ENCODE data around the gene LMTK2. TPM values are rescaled to one million over a fixed set of nuclear protein-coding genes. Genes with fewer than 3 reads are reported as not detected.

Gene LMTK2
- total and polyA plus RNA-seq, 5 experiments from 2014 or later, result 1.8 to 27.9 (median 4.9) TPM

GRCh38 chr7:98170966-98171365 lies 64.3 kb downstream of the LMTK2 start:
- Mint-ChIP-seq H3K4me3 (no peak overlapping the region), H3K36me3 (peaks cover 0 to 54% (median 13%) of the 10 kb centered on the region in 3 donors), H3K27me3 (no peaks in the 10 kb centered on the region), H3K9me3 (no peaks in the 10 kb centered on the region), H3K4me1 (peaks cover 11 to 26% (median 15%) of the 10 kb centered on the region in 4 donors), H3K27ac (peak overlapping the region in 1 of 10 donors; percentile 78)
- no peak for ATAC-seq
- no peak for DNase-seq
- POLR2A ChIA-PET, result no interaction called here

DNA sequence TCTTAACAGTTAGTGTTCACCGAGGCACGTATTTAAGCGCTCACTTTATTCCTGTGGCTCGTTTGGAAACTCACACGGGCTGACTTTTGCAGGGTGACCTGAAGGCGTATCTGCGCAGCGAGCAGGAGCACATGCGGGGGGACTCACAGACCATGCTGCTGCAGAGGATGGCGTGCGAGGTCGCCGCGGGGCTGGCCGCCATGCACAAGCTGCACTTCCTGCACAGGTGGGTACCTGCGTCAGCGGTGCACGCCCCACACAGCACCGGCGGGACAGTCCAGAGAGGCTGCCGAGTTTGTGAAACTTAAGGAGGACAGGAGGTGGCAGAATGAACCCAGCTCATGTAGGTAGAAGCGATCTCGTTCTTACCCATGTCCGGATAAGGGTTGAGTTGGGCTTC lies 64.8 kb downstream of the LMTK2 start:
- Mint-ChIP-seq H3K4me1 (peaks cover 11 to 23% (median 13%) of the 10 kb centered on the region in 4 donors), H3K36me3 (peaks cover 0 to 58% (median 13%) of the 10 kb centered on the region in 3 donors), H3K27ac (no peak overlapping the region), H3K9me3 (no peaks in the 10 kb centered on the region), H3K27me3 (no peaks in the 10 kb centered on the region), H3K4me3 (no peak overlapping the region)
- POLR2A ChIA-PET, result no interaction called here
- DNase-seq, result no peak
- no peak for ATAC-seq

DNA sequence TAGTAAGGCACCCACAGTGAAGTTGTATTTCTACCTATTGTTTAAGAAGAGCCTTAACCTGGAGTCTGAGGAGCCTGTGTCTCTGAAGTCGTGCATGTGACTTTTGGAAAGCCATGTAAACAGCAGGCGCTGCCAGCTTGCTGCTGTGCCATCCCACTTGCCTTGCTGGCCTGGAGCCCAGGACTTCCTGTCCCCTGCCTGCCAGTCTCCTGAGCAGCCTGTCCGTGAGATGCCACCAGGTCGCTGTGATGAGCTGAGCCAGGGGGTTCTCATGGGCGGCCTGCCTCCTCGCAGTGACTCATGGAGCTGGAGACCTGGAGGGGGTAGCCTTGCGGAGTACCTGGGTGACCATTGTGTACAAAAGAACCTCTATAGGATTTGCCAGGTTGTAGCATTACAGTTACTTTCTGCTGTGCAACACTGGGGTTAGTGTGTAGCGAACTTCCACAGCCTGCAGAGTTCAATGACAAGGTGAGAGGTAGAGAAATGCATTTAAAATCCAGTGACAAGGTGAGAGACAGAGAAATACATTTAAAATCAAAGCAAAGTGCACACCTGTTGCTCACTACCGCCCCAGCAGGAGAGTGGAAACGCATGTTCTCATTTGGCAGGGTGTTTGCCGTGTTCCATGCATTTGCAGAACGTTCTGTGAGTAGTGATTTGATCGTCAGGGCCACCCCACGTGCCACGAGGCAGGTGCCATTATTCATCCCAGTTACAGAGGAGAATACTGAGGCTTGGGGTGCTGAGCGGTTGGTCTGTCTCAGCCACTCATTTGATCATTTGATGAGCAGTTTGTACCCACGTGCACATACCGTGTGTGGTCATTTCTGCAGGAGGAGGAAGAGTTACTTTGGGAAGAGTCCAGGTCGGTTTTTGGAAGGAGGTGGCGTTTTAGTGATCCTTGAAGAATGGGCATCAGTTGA lies 67.9 kb downstream of the LMTK2 start:
- POLR2A ChIA-PET, result no interaction called here
- DNase-seq, result no peak
- Mint-ChIP-seq H3K27me3 (no peaks in the 10 kb centered on the region), H3K9me3 (no peaks in the 10 kb centered on the region), H3K4me3 (no peak overlapping the region), H3K4me1 (peaks cover 0 to 4% (median 1%) of the 10 kb centered on the region in 4 donors), H3K36me3 (peaks cover 0 to 70% (median 13%) of the 10 kb centered on the region in 3 donors), H3K27ac (peak overlapping the region in 3 of 10 donors; percentile 18 to 70 (median 51))
- ATAC-seq, result no peak

DNA sequence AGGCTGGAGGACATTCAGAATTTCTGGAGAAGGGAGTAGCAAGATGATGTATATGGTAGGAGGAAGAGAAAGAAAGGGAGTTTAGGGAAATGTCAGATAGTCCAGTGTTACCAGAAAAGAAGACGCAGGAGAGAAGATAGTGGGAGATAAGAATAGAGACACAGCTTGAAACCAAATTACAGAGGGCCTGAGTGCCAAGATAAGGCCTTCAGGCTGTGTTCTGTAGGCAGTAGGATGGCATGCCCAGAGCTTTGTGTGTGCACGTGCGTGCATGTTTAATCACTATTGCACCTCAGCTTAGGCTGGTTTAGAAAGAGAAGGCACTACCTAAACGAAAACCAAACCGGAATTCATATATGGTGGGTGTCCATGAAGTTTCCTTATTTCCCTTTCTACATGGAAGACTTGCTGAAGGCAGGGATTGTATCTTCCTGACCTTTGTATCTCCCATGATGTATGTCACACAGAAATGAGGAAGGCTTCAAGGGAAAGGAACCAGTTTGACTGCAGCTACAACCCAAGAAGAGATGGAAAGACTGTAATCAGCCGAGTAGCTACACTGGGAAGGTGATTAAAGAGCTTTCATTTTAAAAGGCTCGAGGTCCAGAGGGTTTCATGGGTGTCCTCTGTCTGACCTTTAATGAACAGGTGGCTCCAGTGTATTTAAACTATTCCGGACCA lies 68.7 kb downstream of the LMTK2 start:
- POLR2A ChIA-PET, result no interaction called here
- ATAC-seq, result no peak
- peaks cover 0 to 4% (median 1%) of the 10 kb centered on the region in 4 donors for H3K4me1 Mint-ChIP-seq
- H3K27ac Mint-ChIP-seq, result peak overlapping the region in 2 of 10 donors; percentile 18 to 70
- no peak for DNase-seq
- H3K4me3 Mint-ChIP-seq, result no peak overlapping the region
- no peaks in the 10 kb centered on the region for H3K9me3 Mint-ChIP-seq
- peaks cover 0 to 64% (median 13%) of the 10 kb centered on the region in 3 donors for H3K36me3 Mint-ChIP-seq
- H3K27me3 Mint-ChIP-seq, result no peaks in the 10 kb centered on the region

DNA sequence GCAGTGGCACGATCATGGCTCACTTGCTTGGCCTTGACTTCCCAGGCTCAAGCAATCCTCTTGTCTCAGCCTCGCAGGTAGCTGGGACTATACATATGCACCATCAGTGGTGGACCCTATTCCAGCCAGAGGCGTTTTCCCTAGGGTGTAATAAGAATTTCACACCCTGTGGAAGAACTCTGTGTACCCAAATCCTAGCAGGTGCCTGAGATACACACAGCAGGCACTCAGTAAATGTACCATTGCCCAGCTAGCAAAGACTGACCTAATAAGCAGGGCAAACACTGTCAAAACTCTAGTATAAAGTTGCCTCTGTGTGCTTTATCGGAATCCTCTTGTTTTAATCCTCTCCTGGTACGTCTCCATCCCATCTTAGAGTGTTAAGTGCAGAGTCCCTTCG lies 70.9 kb downstream of the LMTK2 start:
- peaks cover 0 to 53% (median 8%) of the 10 kb centered on the region in 3 donors for H3K36me3 Mint-ChIP-seq
- H3K27ac Mint-ChIP-seq, result peak overlapping the region in 1 of 10 donors; percentile 34
- no peaks in the 10 kb centered on the region for H3K9me3 Mint-ChIP-seq
- no peaks in the 10 kb centered on the region for H3K27me3 Mint-ChIP-seq
- ATAC-seq (no peak), DNase-seq (no peak)
- POLR2A ChIA-PET, result no interaction called here
- peaks cover 0 to 6% (median 1%) of the 10 kb centered on the region in 4 donors for H3K4me1 Mint-ChIP-seq
- H3K4me3 Mint-ChIP-seq, result no peak overlapping the region

GRCh38 chr7:98178321-98178720 lies 71.7 kb downstream of the LMTK2 start:
- Mint-ChIP-seq H3K27ac (no peak overlapping the region), H3K27me3 (no peaks in the 10 kb centered on the region), H3K9me3 (no peaks in the 10 kb centered on the region), H3K4me3 (no peak overlapping the region), H3K4me1 (peaks cover 0 to 6% (median 0%) of the 10 kb centered on the region in 4 donors), H3K36me3 (peaks cover 0 to 50% (median 4%) of the 10 kb centered on the region in 3 donors)
- ATAC-seq, result no peak
- DNase-seq, result no peak
- POLR2A ChIA-PET, result no interaction called here

GRCh38 chr7:98178762-98179490 lies 72.3 kb downstream of the LMTK2 start:
- POLR2A ChIA-PET, result interaction anchor here (0.6 kb wide), 1 partner anchor 132 kb away, joined by 3 read pairs; no protein-coding TSS in a partner anchor
- H3K27me3 Mint-ChIP-seq, result no peaks in the 10 kb centered on the region
- ATAC-seq (no peak), DNase-seq (no peak)
- H3K9me3 Mint-ChIP-seq, result no peaks in the 10 kb centered on the region
- H3K36me3 Mint-ChIP-seq, result peaks cover 0 to 47% (median 4%) of the 10 kb centered on the region in 3 donors
- no peak overlapping the region for H3K4me3 Mint-ChIP-seq
- H3K27ac Mint-ChIP-seq, result peak overlapping the region in 1 of 10 donors; percentile 8
- H3K4me1 Mint-ChIP-seq, result peaks cover 0 to 6% (median 0%) of the 10 kb centered on the region in 4 donors

- peak overlapping the region in 1 of 10 donors; percentile 72 for H3K27ac Mint-ChIP-seq
- no peaks in the 10 kb centered on the region for H3K27me3 Mint-ChIP-seq
Observed at GRCh38 chr7:98180751-98181150, 74.1 kb downstream of the LMTK2 start.

DNA sequence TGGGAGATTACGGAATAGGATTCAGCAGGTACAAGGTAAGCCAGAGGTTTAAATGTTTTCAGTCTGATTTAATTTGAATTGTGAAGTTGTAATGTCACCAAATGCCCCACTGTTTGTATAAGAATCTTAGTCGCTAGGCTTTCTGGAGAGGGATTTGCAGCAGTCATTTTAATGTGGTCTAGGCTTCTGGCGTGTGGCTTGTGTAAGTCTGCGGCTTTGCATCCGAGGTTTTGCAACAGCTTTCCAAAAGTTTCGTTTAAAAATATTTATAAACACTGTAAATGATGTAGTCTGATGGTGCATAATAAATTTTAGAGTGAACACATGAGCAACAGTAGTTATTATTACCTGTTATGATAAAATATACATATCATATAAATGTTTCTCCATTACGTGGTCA lies 78.4 kb downstream of the LMTK2 start:
- DNase-seq, result no peak
- Mint-ChIP-seq H3K27ac (no peak overlapping the region), H3K27me3 (no peaks in the 10 kb centered on the region), H3K9me3 (peaks cover 0 to 20% (median 0%) of the 10 kb centered on the region in 9 donors), H3K4me1 (peaks cover 9 to 13% (median 11%) of the 10 kb centered on the region in 4 donors), H3K4me3 (no peak overlapping the region), H3K36me3 (peaks cover 5 to 54% (median 33%) of the 10 kb centered on the region in 3 donors)
- POLR2A ChIA-PET, result no interaction called here
- ATAC-seq, result no peak

More at GRCh38 chr7:98180751-98181150, 74.1 kb downstream of the LMTK2 start:
- Mint-ChIP-seq H3K36me3 (peaks cover 0 to 39% (median 4%) of the 10 kb centered on the region in 3 donors), H3K9me3 (no peaks in the 10 kb centered on the region), H3K4me1 (peaks cover 0 to 2% (median under 1%) of the 10 kb centered on the region in 4 donors), H3K4me3 (no peak overlapping the region)
- no peak for DNase-seq
- no peak for ATAC-seq
- POLR2A ChIA-PET, result interaction anchor here (0.6 kb wide), 1 partner anchor 55 kb away, joined by 3 read pairs; no protein-coding TSS in a partner anchor

- POLR2A ChIA-PET, result interaction anchor here (0.8 kb wide), 1 partner anchor 16 kb away, joined by 3 read pairs; no protein-coding TSS in a partner anchor
- H3K36me3 Mint-ChIP-seq, result peaks cover 5 to 63% (median 36%) of the 10 kb centered on the region in 3 donors
- H3K4me1 Mint-ChIP-seq, result peaks cover 10 to 19% (median 13%) of the 10 kb centered on the region in 4 donors
- no peaks in the 10 kb centered on the region for H3K27me3 Mint-ChIP-seq
- peaks cover 0 to 20% (median 0%) of the 10 kb centered on the region in 9 donors for H3K9me3 Mint-ChIP-seq
- DNase-seq (no peak), ATAC-seq (no peak)
- H3K4me3 Mint-ChIP-seq, result no peak overlapping the region
- H3K27ac Mint-ChIP-seq, result no peak overlapping the region
Observed at GRCh38 chr7:98186452-98187137, 79.9 kb downstream of the LMTK2 start.

DNA sequence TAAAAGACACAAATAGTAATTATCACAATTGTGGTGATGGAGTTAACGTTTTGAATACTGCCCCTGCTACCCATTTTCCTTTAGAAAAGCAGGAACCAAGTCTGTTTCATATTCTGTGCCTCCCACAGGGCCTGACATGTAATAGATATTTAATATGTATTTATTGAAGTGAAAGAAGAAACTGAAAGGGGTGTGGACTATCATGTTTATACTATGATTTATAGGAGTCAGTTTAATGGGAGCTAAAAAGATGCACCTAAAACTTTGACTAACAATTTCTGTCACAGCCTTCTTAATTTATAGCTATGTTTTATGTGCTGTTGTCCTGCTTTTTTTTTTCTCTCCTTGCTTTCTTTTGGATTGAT lies 80.5 kb downstream of the LMTK2 start:
- peaks cover 5 to 66% (median 39%) of the 10 kb centered on the region in 3 donors for H3K36me3 Mint-ChIP-seq
- POLR2A ChIA-PET, result no interaction called here
- H3K27me3 Mint-ChIP-seq, result no peaks in the 10 kb centered on the region
- DNase-seq, result no peak
- H3K27ac Mint-ChIP-seq, result no peak overlapping the region
- H3K4me3 Mint-ChIP-seq, result no peak overlapping the region
- H3K9me3 Mint-ChIP-seq, result peaks cover 0 to 20% (median 0%) of the 10 kb centered on the region in 9 donors
- no peak for ATAC-seq
- peaks cover 10 to 19% (median 13%) of the 10 kb centered on the region in 4 donors for H3K4me1 Mint-ChIP-seq

DNA sequence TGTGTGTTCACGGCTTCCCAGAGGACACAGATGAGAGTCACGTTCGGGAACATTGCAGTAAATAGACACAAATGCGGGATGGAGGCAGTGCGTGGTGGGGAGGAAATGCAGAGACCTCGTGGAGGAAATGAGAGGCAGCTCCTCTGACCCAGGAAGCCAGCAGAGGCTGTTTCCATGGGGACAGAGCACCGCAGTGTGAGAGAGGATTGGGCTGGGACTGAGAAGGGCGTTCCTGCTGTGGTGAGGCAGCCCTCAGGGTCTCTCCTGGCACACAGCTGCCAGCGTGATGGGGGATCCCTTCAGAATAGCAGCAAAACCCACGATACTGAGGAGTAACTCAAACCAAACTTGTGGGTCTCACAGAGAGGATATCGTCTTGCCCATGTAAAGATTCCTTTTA lies 82.9 kb downstream of the LMTK2 start:
- H3K27me3 Mint-ChIP-seq, result no peaks in the 10 kb centered on the region
- POLR2A ChIA-PET, result no interaction called here
- H3K36me3 Mint-ChIP-seq, result peaks cover 5 to 81% (median 49%) of the 10 kb centered on the region in 3 donors
- peak overlapping the region in 5 of 10 donors; percentile 46 to 81 (median 69) for H3K27ac Mint-ChIP-seq
- H3K4me1 Mint-ChIP-seq, result peaks cover 10 to 19% (median 12%) of the 10 kb centered on the region in 4 donors
- no peak for DNase-seq
- peaks cover 0 to 20% (median 0%) of the 10 kb centered on the region in 9 donors for H3K9me3 Mint-ChIP-seq
- peak in 1 of 2 donors; percentile 47 for ATAC-seq
- peak overlapping the region in 2 of 10 donors; percentile 24 to 29 for H3K4me3 Mint-ChIP-seq
